Fibroblast of the conjunctiva (primary cell): ENCODE measurements around the gene ANKRD39.

ENCODE experiments used
- DNase-seq: peaks from one replicate; pipeline ENCODE4 v3.0.0-alpha.2; 2010; ENCODE audit warnings: low read depth

The ANKRD39 gene

GRCh38 chr2:96853321-96853720, 4.5 kb downstream of the ANKRD39 start:
- no peak for DNase-seq

GRCh38 chr2:96852667-96853066, 5.1 kb downstream of the ANKRD39 start:
- DNase-seq, result no peak

GRCh38 chr2:96848264-96848663, 9.6 kb downstream of the ANKRD39 start:
- DNase-seq, result no peak

- no peak for DNase-seq
These were observed 10.2 kb downstream of the ANKRD39 start for GRCh38 chr2:96847586-96847985.

GRCh38 chr2:96846825-96847224, 11.0 kb downstream of the ANKRD39 start:
- DNase-seq, result no peak

GRCh38 chr2:96844405-96844808, 13.4 kb downstream of the ANKRD39 start:
- DNase-seq, result no peak

- DNase-seq, result no peak
These were observed 14.1 kb downstream of the ANKRD39 start, which contains the start of gene ANKRD23 for GRCh38 chr2:96843538-96844268. ANKRD23 (minus strand) TSS chr2:96844021; CDS start chr2:96843992, 29 bp downstream.

- no peak for DNase-seq
These were observed 15.2 kb downstream of the ANKRD39 start for GRCh38 chr2:96842600-96842999.

- no peak for DNase-seq
These were observed 15.9 kb downstream of the ANKRD39 start for GRCh38 chr2:96841701-96842495.

- DNase-seq, result no peak
These were observed 17.7 kb downstream of the ANKRD39 start for GRCh38 chr2:96839875-96840850.

- DNase-seq, result no peak
These were observed 18.4 kb downstream of the ANKRD39 start for GRCh38 chr2:96839293-96839874.

- no peak for DNase-seq
These were observed 19.2 kb downstream of the ANKRD39 start for GRCh38 chr2:96838345-96839292.

GRCh38 chr2:96837575-96837974, 20.2 kb downstream of the ANKRD39 start:
- DNase-seq, result no peak

GRCh38 chr2:96835830-96836229, 22.0 kb downstream of the ANKRD39 start:
- no peak for DNase-seq

- no peak for DNase-seq
These were observed 24.9 kb downstream of the ANKRD39 start for GRCh38 chr2:96832754-96833507.

- no peak for DNase-seq
These were observed 25.4 kb downstream of the ANKRD39 start for GRCh38 chr2:96832408-96832753.

GRCh38 chr2:96831679-96832078, 26.1 kb downstream of the ANKRD39 start:
- no peak for DNase-seq

GRCh38 chr2:96830044-96830562, 27.7 kb downstream of the ANKRD39 start:
- DNase-seq, result no peak

- no peak for DNase-seq
These were observed 28.9 kb downstream of the ANKRD39 start for GRCh38 chr2:96828874-96829273.

- DNase-seq, result no peak
These were observed 29.4 kb downstream of the ANKRD39 start for GRCh38 chr2:96828436-96828835.
